WTC11 (cell line): Measurements from ENCODE around the gene PTPRK.

ENCODE experiments used
- ATF3 ChIP-seq: sonication (generic); formaldehyde crosslinking; conservative IDR thresholded peaks from 2 replicates; pipeline ENCODE4 v1.8.1; 2022; ENCODE audit warnings: mild to moderate bottlenecking, missing genetic modification reagents
- CREM ChIP-seq: sonication (generic); formaldehyde crosslinking; IDR thresholded peaks from 2 replicates; pipeline ENCODE4 v1.8.1; 2022; ENCODE audit warnings: mild to moderate bottlenecking, missing genetic modification reagents, moderate library complexity
- CTCF ChIP-seq: fragments of 200-600 bp; IDR thresholded peaks from 2 replicates; pipeline ENCODE4 v1.8.0; 2022; ENCODE audit warnings: antibody characterized with exemption
- E2F1 ChIP-seq: sonication (generic); formaldehyde crosslinking; IDR thresholded peaks from 2 replicates; pipeline ENCODE4 v1.8.0; 2022; ENCODE audit warnings: mild to moderate bottlenecking, missing genetic modification reagents
- FOXJ3 ChIP-seq: sonication (generic); formaldehyde crosslinking; IDR thresholded peaks from 2 replicates; pipeline ENCODE4 v1.9.0; 2021; ENCODE audit warnings: missing genetic modification reagents, mild to moderate bottlenecking, borderline replicate concordance
- FOXP1 ChIP-seq: sonication (generic); formaldehyde crosslinking; IDR thresholded peaks from 2 replicates; pipeline ENCODE4 v1.8.0; 2022; ENCODE audit warnings: missing genetic modification reagents, mild to moderate bottlenecking, moderate library complexity, borderline replicate concordance
- MYBL2 ChIP-seq: sonication (generic); formaldehyde crosslinking; IDR thresholded peaks from 2 replicates; pipeline ENCODE4 v1.8.1; 2023; ENCODE audit warnings: mild to moderate bottlenecking, moderate library complexity, missing genetic modification reagents
- NFYB ChIP-seq: sonication (generic); formaldehyde crosslinking; conservative IDR thresholded peaks from 2 replicates; pipeline ENCODE4 v1.8.0; 2022; ENCODE audit warnings: low read depth, missing genetic modification reagents
- PREB ChIP-seq: sonication (generic); formaldehyde crosslinking; IDR thresholded peaks from 2 replicates; pipeline ENCODE4 v1.8.1; 2022; ENCODE audit warnings: mild to moderate bottlenecking, missing genetic modification reagents, moderate library complexity, borderline replicate concordance
- ZNF263 ChIP-seq: sonication (generic); formaldehyde crosslinking; IDR thresholded peaks from 2 replicates; pipeline ENCODE4 v1.8.1; 2022; ENCODE audit warnings: low read depth, mild to moderate bottlenecking, moderate library complexity, missing genetic modification reagents
- ZNF317 ChIP-seq: sonication (generic); formaldehyde crosslinking; IDR thresholded peaks from 2 replicates; pipeline ENCODE4 v1.8.1; 2023; ENCODE audit warnings: low read depth, mild to moderate bottlenecking, moderate library complexity, missing genetic modification reagents, borderline replicate concordance
- TF ChIP-seq, protein P1 (sequence below): sonication (generic); formaldehyde crosslinking; IDR thresholded peaks from 2 replicates; pipeline ENCODE4 v1.8.0; 2022; ENCODE audit warnings: mild to moderate bottlenecking, missing genetic modification reagents
- TF ChIP-seq, protein P2 (sequence below): sonication (generic); formaldehyde crosslinking; IDR thresholded peaks from 2 replicates; pipeline ENCODE4 v1.8.1; 2023; ENCODE audit warnings: mild to moderate bottlenecking, moderate library complexity, missing genetic modification reagents
- TF ChIP-seq, protein P3 (sequence below): fragments of 250-450 bp; sonication (Bioruptor Pico); IDR thresholded peaks from 2 replicates; pipeline ENCODE4 v2.1.2; 2022; ENCODE audit warnings: mild to moderate bottlenecking, moderate library complexity

DNA sequence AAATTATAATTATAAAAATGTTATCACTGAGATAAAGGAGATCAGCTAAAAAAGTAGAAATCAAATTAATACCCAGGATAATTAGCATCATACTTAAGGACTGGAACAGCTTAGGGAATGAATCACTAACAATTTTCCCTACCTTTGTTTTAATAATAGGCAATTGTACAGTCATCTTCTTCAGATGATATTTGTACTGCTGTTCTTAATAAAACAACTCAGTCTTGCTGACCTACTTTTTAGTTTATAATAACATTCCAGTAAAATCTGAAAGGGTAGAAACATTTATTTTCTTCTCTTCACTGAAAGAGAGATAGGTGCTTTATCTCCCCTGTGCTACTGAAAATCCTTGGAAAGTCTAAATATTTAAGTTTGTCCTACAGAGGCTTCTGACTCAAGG is 348.3 kb downstream of the PTPRK start:
- no peak for TF ChIP-seq CTCF
- no peak for TF ChIP-seq ZNF317 (CRISPR knock-in tag)
- TF ChIP-seq ATF3 (CRISPR knock-in tag), result no peak
- no peak for TF ChIP-seq FOXJ3 (CRISPR knock-in tag)
- TF ChIP-seq, protein P1, sequence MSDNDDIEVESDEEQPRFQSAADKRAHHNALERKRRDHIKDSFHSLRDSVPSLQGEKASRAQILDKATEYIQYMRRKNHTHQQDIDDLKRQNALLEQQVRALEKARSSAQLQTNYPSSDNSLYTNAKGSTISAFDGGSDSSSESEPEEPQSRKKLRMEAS (CRISPR knock-in tag), result no peak
- no peak for TF ChIP-seq ZNF263 (CRISPR knock-in tag)
- no peak for TF ChIP-seq PREB (CRISPR knock-in tag)
- TF ChIP-seq, protein P2, sequence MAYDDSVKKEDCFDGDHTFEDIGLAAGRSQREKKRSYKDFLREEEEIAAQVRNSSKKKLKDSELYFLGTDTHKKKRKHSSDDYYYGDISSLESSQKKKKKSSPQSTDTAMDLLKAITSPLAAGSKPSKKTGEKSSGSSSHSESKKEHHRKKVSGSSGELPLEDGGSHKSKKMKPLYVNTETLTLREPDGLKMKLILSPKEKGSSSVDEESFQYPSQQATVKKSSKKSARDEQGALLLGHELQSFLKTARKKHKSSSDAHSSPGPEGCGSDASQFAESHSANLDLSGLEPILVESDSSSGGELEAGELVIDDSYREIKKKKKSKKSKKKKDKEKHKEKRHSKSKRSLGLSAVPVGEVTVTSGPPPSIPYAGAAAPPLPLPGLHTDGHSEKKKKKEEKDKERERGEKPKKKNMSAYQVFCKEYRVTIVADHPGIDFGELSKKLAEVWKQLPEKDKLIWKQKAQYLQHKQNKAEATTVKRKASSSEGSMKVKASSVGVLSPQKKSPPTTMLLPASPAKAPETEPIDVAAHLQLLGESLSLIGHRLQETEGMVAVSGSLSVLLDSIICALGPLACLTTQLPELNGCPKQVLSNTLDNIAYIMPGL (CRISPR knock-in tag), result no peak
- TF ChIP-seq CREM, result no peak
- TF ChIP-seq, protein P3, sequence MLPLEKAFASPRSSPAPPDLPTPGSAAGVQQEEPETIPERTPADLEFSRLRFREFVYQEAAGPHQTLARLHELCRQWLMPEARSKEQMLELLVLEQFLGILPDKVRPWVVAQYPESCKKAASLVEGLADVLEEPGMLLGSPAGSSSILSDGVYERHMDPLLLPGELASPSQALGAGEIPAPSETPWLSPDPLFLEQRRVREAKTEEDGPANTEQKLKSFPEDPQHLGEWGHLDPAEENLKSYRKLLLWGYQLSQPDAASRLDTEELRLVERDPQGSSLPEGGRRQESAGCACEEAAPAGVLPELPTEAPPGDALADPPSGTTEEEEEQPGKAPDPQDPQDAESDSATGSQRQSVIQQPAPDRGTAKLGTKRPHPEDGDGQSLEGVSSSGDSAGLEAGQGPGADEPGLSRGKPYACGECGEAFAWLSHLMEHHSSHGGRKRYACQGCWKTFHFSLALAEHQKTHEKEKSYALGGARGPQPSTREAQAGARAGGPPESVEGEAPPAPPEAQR, result no peak
- TF ChIP-seq NFYB, result no peak
- TF ChIP-seq FOXP1 (CRISPR knock-in tag), result no peak
- TF ChIP-seq E2F1 (CRISPR knock-in tag), result no peak
- TF ChIP-seq MYBL2 (CRISPR knock-in tag), result no peak
